ENCODE data around the gene ZNF827.

The ZNF827 gene

GRCh38 chr4:145824463-145824862 lies 114.2 kb downstream of the ZNF827 start:
- Histone ChIP-seq H3K36me3 (ENCODE audit: control insufficient read depth in 2 of 2, insufficient read depth in 1 of 2, low read length in 2 of 2) (no peaks in the 10 kb centered on the region), H3K4me1 (ENCODE audit: control insufficient read depth, insufficient read depth, low read length) (no peaks in the 10 kb centered on the region), H3K4me3 (ENCODE audit: low read depth, low read length) (no peak overlapping the region), H3K27ac (ENCODE audit: extremely low read depth, low read depth, low read length) (no peak overlapping the region), H3K9me3 (ENCODE audit: control insufficient read depth, insufficient read depth, low read depth, low read length) (no peaks in the 10 kb centered on the region)
- ChIA-PET POLR2A (no interaction called here), CTCF (no interaction called here)
- TF ChIP-seq ZXDB (tag by site-specific recombination; IDR thresholded peaks at IDR 0.05) (no peak), ZNF423 (tag by site-specific recombination; IDR thresholded peaks at IDR 0.05) (no peak), ZNF488 (tag by site-specific recombination; IDR thresholded peaks at IDR 0.05) (no peak), ZNF202 (tag by site-specific recombination; IDR thresholded peaks at IDR 0.05; ENCODE audit: borderline replicate concordance) (no peak), ZNF560 (tag by site-specific recombination; IDR thresholded peaks at IDR 0.05; ENCODE audit: borderline replicate concordance) (no peak), ZBTB21 (tag by site-specific recombination; IDR thresholded peaks at IDR 0.05) (no peak)
- TF ChIP-seq, protein P1, sequence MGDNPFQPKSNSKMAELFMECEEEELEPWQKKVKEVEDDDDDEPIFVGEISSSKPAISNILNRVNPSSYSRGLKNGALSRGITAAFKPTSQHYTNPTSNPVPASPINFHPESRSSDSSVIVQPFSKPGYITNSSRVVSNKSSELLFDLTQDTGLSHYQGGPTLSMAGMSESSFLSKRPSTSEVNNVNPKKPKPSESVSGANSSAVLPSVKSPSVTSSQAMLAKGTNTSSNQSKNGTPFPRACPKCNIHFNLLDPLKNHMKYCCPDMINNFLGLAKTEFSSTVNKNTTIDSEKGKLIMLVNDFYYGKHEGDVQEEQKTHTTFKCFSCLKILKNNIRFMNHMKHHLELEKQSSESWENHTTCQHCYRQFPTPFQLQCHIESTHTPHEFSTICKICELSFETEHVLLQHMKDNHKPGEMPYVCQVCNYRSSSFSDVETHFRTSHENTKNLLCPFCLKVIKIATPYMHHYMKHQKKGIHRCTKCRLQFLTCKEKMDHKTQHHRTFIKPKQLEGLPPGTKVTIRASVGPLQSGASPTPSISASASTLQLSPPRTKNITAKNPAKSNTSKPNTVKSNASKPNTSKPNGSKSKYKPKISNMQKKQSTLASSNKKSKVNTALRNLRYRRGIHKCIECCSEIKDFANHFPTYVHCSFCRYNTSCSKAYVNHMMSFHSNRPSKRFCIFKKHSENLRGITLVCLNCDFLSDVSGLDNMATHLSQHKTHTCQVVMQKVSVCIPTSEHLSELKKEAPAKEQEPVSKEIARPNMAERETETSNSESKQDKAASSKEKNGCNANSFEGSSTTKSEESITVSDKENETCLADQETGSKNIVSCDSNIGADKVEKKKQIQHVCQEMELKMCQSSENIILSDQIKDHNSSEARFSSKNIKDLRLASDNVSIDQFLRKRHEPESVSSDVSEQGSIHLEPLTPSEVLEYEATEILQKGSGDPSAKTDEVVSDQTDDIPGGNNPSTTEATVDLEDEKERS (tag by site-specific recombination; IDR thresholded peaks at IDR 0.05), result no peak

GRCh38 chr4:145823743-145824142 lies 114.9 kb downstream of the ZNF827 start:
- Histone ChIP-seq H3K27ac (ENCODE audit: extremely low read depth, low read depth, low read length) (no peak overlapping the region), H3K9me3 (ENCODE audit: control insufficient read depth, insufficient read depth, low read depth, low read length) (no peaks in the 10 kb centered on the region), H3K4me1 (ENCODE audit: control insufficient read depth, insufficient read depth, low read length) (no peaks in the 10 kb centered on the region), H3K4me3 (ENCODE audit: low read depth, low read length) (no peak overlapping the region), H3K36me3 (ENCODE audit: control insufficient read depth in 2 of 2, insufficient read depth in 1 of 2, low read length in 2 of 2) (no peaks in the 10 kb centered on the region)
- POLR2A ChIA-PET, result no interaction called here
- CTCF ChIA-PET, result no interaction called here
- TF ChIP-seq IKZF3 (tag by site-specific recombination; IDR thresholded peaks at IDR 0.05) (no peak), ZNF354C (tag by site-specific recombination; IDR thresholded peaks at IDR 0.05; ENCODE audit: borderline replicate concordance, low read depth) (no peak), ZNF221 (tag by site-specific recombination; IDR thresholded peaks at IDR 0.05; ENCODE audit: borderline replicate concordance) (no peak), ZNF157 (tag by site-specific recombination; IDR thresholded peaks at IDR 0.05) (no peak), ZNF184 (tag by site-specific recombination; IDR thresholded peaks at IDR 0.05) (no peak), ZNF404 (tag by site-specific recombination; IDR thresholded peaks at IDR 0.05) (no peak), ZNF2 (tag by site-specific recombination; IDR thresholded peaks at IDR 0.05) (no peak), ZNF433 (tag by site-specific recombination; IDR thresholded peaks at IDR 0.05; ENCODE audit: low read depth) (no peak), ZNF311 (tag by site-specific recombination; IDR thresholded peaks at IDR 0.05; ENCODE audit: borderline replicate concordance) (no peak), KLF16 (tag by site-specific recombination; IDR thresholded peaks at IDR 0.05) (no peak), GFI1B (tag by site-specific recombination; IDR thresholded peaks at IDR 0.05) (no peak), KLF1 (tag by site-specific recombination; IDR thresholded peaks at IDR 0.05) (no peak), SP7 (tag by site-specific recombination; IDR thresholded peaks at IDR 0.05) (no peak), ZNF302 (tag by site-specific recombination; IDR thresholded peaks at IDR 0.05; ENCODE audit: low read depth) (no peak), ZNF394 (tag by site-specific recombination; IDR thresholded peaks at IDR 0.05; ENCODE audit: borderline replicate concordance) (no peak), MYNN (tag by site-specific recombination; IDR thresholded peaks at IDR 0.05; ENCODE audit: borderline replicate concordance) (no peak)
- TF ChIP-seq, protein P2, sequence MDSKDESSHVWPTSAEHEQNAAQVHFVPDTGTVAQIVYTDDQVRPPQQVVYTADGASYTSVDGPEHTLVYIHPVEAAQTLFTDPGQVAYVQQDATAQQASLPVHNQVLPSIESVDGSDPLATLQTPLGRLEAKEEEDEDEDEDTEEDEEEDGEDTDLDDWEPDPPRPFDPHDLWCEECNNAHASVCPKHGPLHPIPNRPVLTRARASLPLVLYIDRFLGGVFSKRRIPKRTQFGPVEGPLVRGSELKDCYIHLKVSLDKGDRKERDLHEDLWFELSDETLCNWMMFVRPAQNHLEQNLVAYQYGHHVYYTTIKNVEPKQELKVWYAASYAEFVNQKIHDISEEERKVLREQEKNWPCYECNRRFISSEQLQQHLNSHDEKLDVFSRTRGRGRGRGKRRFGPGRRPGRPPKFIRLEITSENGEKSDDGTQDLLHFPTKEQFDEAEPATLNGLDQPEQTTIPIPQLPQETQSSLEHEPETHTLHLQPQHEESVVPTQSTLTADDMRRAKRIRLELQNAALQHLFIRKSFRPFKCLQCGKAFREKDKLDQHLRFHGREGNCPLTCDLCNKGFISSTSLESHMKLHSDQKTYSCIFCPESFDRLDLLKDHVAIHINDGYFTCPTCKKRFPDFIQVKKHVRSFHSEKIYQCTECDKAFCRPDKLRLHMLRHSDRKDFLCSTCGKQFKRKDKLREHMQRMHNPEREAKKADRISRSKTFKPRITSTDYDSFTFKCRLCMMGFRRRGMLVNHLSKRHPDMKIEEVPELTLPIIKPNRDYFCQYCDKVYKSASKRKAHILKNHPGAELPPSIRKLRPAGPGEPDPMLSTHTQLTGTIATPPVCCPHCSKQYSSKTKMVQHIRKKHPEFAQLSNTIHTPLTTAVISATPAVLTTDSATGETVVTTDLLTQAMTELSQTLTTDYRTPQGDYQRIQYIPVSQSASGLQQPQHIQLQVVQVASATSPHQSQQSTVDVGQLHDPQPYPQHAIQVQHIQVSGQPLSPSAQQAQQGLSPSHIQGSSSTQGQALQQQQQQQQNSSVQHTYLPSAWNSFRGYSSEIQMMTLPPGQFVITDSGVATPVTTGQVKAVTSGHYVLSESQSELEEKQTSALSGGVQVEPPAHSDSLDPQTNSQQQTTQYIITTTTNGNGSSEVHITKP (tag by site-specific recombination; IDR thresholded peaks at IDR 0.05), result no peak
- TF ChIP-seq, protein P3, sequence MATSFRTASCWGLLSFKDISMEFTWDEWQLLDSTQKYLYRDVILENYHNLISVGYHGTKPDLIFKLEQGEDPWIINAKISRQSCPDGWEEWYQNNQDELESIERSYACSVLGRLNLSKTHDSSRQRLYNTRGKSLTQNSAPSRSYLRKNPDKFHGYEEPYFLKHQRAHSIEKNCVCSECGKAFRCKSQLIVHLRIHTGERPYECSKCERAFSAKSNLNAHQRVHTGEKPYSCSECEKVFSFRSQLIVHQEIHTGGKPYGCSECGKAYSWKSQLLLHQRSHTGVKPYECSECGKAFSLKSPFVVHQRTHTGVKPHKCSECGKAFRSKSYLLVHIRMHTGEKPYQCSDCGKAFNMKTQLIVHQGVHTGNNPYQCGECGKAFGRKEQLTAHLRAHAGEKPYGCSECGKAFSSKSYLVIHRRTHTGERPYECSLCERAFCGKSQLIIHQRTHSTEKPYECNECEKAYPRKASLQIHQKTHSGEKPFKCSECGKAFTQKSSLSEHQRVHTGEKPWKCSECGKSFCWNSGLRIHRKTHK (tag by site-specific recombination; IDR thresholded peaks at IDR 0.05), result no peak
- TF ChIP-seq, protein P4, sequence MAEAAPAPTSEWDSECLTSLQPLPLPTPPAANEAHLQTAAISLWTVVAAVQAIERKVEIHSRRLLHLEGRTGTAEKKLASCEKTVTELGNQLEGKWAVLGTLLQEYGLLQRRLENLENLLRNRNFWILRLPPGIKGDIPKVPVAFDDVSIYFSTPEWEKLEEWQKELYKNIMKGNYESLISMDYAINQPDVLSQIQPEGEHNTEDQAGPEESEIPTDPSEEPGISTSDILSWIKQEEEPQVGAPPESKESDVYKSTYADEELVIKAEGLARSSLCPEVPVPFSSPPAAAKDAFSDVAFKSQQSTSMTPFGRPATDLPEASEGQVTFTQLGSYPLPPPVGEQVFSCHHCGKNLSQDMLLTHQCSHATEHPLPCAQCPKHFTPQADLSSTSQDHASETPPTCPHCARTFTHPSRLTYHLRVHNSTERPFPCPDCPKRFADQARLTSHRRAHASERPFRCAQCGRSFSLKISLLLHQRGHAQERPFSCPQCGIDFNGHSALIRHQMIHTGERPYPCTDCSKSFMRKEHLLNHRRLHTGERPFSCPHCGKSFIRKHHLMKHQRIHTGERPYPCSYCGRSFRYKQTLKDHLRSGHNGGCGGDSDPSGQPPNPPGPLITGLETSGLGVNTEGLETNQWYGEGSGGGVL (tag by site-specific recombination; IDR thresholded peaks at IDR 0.05), result no peak

Measured in HEK293 (cell line).